GM21723 (cell line): ENCODE results near the gene PDYN.

Experiments
- ATAC-seq: cut with Tn5 transposase; IDR thresholded peaks from one replicate; pipeline ENCODE4 v1.9.1; 2021; ENCODE audit warnings: mild to moderate bottlenecking, moderate library complexity; ENCODE audit not compliant: unreplicated experiment

The PDYN gene

DNA sequence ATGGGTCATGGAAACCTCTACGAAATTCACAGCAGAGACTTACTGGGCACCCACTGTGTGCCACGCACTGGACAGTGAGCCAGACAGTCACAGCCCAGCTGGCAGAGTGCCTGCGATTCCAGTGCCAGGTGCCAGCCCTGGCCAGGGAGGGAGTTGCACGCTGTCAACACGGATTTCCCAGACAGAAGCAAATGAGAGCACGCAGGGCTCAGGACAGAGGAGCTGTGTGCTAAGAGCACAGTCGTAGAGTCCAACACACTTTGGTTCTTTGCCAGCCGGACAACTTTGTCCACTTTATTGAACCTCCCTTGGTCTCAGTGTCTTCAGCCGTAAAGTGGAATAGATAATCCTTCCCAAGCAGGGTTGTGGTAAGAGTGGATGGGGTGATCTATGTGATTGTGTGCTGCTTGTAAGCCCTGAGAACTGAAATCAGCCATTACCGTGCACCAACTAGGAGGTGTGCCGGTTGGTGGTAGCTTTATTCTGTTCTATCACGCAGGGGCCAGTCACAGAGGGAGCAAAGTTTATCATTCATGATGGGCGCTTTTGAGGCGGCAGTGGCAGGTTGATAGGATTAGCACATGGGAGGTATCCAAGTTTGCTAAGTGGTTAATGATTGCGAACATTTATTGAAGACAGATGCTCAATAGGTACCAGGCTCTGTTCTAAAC lies 58.0 kb downstream of the PDYN start:
- no peak for ATAC-seq

DNA sequence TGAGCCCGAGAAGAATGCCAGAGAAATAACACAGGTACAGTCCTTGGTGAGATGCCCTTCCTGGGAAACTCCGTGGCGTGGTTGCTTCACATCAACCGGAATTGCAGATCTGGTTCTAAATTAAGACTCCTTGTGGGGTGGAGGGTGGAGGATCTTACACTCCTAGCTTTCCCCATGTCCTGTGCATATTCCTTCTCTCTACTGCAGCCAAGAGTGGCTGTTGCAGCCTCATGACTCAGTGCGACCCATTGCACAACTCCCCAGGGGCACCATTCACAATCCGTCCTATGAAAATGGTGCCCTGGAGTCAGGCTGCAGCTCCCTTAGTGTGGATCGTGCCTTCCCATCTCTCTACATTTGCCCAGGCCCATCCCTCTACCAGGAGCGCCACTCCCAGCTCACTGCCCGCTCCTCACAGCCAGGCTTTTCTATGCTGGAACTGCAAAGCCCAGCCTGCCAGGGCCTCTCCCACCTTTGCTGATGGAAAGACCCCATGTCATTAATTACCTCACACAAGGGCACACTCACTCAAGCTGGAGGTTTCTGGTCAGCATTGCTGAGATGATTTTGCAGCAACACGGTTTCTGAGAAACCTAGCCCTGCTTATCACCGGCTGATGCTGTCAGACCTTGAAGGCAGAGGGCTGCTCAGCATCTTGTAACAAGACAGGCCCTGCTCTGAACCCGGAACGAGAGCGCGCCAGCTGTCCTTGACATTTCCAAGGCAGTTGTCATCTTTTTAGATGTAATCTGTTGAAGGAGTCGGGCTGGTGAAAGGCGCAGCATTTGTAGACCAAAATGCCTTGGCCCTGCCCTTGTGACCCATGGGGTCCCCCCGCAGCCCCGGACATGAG lies 58.9 kb downstream of the PDYN start:
- ATAC-seq = no peak

DNA sequence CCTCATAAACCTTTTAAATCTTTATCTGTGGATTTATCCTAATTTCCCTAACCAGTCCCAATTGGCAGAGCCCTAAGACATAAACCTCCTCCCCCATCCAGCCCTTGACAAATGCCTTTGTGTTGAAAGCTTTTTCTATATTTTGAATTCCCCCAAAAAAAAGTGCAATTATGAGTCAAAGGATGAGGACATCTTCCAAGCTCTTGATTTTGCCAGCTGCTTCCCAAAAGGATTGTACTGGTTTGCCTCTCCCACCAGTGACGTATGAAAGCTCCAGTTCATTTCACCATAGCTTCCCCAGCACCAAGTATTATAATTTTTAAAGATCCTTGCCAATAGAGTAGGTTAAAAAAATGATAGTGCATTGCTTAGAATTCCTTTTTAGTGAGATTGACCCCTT lies 59.7 kb downstream of the PDYN start:
- ATAC-seq = no peak

DNA sequence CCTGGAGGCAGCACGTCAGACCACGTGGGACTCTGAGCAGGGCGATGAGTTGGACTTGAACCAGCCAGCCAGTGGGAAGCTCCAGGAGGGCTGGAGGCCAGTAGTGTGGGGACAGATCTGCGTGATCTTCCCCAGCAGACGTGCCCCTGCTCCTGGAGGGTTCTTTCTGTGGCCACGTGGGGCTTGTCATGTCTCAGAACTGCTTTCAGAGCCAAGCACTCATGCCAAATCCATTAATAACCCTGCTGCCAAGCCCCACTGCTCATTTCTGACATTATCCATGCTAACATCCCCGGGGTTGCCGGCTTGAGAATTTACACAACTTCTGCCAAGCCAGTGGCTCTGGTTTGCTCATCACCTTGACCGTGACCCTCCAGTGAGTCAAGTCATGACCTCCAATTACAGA lies 60.4 kb downstream of the PDYN start:
- ATAC-seq = no peak

DNA sequence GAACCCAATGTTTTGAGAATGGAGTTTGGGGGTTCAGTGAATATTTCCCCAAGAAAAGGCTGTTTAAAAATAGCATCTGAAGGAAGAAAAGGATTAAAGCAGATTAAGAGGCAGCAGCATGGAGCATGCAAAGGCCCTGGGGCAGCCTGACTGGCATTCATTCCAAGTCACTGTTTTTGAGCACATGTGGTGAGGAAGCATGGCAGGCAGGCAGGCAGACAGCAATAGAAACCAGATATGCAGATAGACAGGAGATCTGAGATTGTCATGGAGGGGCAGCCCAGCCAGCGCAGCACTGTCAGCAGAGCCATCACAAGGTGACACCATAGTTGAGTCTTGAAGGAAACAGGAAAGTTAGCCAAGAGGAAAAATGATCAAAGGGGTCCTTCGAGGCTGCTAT lies 60.9 kb downstream of the PDYN start:
- ATAC-seq = no peak

DNA sequence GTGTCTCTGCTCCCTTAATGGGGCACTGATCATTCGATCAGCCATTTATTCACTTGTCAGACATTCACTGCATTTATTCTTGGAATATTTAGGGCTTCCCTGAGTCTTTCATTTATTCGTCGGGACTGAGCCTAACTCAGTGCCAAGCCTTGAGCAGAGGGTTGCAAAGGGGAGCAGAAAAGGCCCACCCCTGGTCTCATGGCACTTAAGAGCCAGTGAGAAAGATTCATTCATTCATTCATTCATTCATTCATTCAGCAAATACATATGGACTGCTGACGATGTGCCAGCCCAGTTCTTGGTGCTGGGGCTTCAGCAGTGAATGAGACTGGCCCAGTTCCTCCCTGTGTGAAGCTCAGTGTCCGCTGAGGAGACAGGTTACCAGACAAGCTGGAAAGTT lies 62.0 kb downstream of the PDYN start:
- no peak for ATAC-seq

DNA sequence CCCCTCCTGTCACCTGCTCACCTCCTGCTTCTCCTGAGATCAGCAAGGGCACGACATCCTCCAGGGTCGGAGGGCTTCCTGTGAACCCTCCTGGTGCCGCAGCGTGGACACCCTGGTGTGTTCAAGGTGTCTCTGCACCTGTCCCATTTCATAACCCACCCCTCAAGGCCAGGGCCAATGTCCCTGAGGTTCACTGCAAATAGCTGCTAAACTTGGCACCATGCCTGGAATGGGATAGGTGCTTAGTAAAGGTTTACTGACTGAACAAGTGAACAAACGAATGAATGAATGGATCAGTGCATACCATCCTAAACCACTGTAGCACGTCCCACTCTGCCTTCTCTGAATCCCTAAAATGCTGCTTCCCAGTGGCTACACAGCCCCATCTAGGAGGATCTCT lies 63.7 kb downstream of the PDYN start:
- no peak for ATAC-seq

DNA sequence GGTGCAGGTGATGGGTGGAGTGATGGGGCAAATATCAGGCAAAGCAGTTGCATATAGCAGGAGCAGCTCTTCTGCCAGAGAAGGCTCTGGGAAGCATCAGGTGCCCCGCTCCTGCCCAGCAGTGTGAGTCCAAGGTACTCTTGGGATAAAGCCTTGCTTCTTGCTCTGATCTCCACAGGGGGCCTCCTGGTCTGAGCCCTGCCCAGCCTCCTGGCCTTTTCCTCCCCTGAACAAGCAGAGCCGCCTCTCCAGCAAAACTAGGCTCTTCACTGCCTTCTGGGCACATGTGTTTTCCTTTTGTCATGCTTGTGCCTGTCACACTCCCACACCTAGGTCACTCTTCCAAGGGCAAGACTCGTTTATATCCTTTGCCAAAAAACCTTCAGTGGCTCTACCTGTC lies 64.4 kb downstream of the PDYN start:
- ATAC-seq = no peak

DNA sequence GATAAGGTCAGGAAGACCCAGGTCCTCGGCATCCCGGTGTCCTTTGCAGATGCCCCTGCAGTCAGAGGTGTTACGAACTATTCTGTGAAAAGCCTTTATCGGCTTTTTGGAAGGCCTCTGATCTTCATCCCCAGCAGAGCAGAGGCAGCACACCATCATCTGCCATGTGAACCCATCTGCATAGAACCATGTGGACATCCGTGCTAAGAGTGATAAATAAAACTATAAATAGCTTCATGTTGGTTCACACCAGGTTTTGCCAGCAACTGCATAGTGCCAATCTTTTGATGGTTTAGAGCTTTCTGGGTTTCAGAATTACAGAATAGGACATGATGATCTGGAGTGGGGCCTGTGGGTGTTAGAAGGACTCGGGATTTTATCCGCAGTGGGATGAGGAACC lies 65.1 kb downstream of the PDYN start:
- no peak for ATAC-seq
